GM18873 (cell line): ENCODE data around the gene PRDM16.

Source experiments
- ATAC-seq: cut with Tn5 transposase; IDR thresholded peaks from one replicate; pipeline ENCODE4 v1.9.1; 2021; ENCODE audit warnings: mild to moderate bottlenecking, moderate library complexity, moderate number of reproducible peaks; ENCODE audit not compliant: unreplicated experiment, low FRiP score

Gene PRDM16

GRCh38 chr1:3373700-3374405 is 304.9 kb downstream of the PRDM16 start:
- no peak for ATAC-seq

- no peak for ATAC-seq
Observed at GRCh38 chr1:3375245-3375644, 306.2 kb downstream of the PRDM16 start.

GRCh38 chr1:3377166-3377565 is 308.2 kb downstream of the PRDM16 start:
- no peak for ATAC-seq

GRCh38 chr1:3377604-3378279 is 308.7 kb downstream of the PRDM16 start:
- no peak for ATAC-seq

- ATAC-seq = no peak
Observed at GRCh38 chr1:3378411-3379208, 309.6 kb downstream of the PRDM16 start.

GRCh38 chr1:3379934-3380333 is 310.9 kb downstream of the PRDM16 start:
- no peak for ATAC-seq

- no peak for ATAC-seq
Observed at GRCh38 chr1:3380469-3380868, 311.5 kb downstream of the PRDM16 start.

- no peak for ATAC-seq
Observed at GRCh38 chr1:3381901-3382300, 312.9 kb downstream of the PRDM16 start.

- ATAC-seq = no peak
Observed at GRCh38 chr1:3382326-3383057, 313.5 kb downstream of the PRDM16 start.

GRCh38 chr1:3383679-3384078 is 314.7 kb downstream of the PRDM16 start:
- ATAC-seq = no peak

GRCh38 chr1:3384407-3384806 is 315.4 kb downstream of the PRDM16 start:
- ATAC-seq = no peak

- ATAC-seq = no peak
Observed at GRCh38 chr1:3386205-3387002, 317.4 kb downstream of the PRDM16 start.

- ATAC-seq = no peak
Observed at GRCh38 chr1:3387401-3387800, 318.4 kb downstream of the PRDM16 start.

GRCh38 chr1:3389093-3389833 is 320.3 kb downstream of the PRDM16 start:
- ATAC-seq = no peak

GRCh38 chr1:3390291-3390690 is 321.3 kb downstream of the PRDM16 start:
- no peak for ATAC-seq

- ATAC-seq = no peak
Observed at GRCh38 chr1:3391711-3392110, 322.7 kb downstream of the PRDM16 start.

GRCh38 chr1:3393024-3393986 is 324.3 kb downstream of the PRDM16 start:
- no peak for ATAC-seq
